HEK293 (cell line): Measurements from ENCODE around the gene CRTC3.
"Not testable (repeated sequence)": the region's sequence is repeated elsewhere in the genome, so short reads cannot be mapped to it uniquely, and the experiment has no call there.

ENCODE experiments used
- CTCF ChIA-PET: fragments of 350-600 bp; formaldehyde crosslinking; extraction: SDS; loops from one replicate; lab custom pipeline; 2021; ENCODE audit warnings: antibody characterized with exemption; lab: Yijun Ruan, JAX
- POLR2A ChIA-PET: fragments of 300-600 bp; formaldehyde crosslinking; extraction: SDS; loops from one replicate; lab custom pipeline; 2020; ENCODE audit warnings: antibody characterized with exemption, inconsistent platforms; lab: Yijun Ruan, JAX
- H3K27ac ChIP-seq: fragments of 200-500 bp; sonication (Bioruptor generic); 2 replicates; pipeline ENCODE4 v1.5.1; 2014; ENCODE audit warnings: low read depth, low read length, control low read depth, inconsistent platforms; ENCODE audit errors: extremely low read depth
- H3K36me3 ChIP-seq, 2 experiments: fragments of 200-500 bp in 1 of 2; sonication (Bioruptor generic) in 1 of 2; 1 replicate in 1 of 2; 2 replicates in 1 of 2; pipeline ENCODE4 v1.5.1; 2014 to 2017; ENCODE audit warnings: inconsistent platforms in 2 of 2, low read length in 2 of 2; ENCODE audit not compliant: control insufficient read depth in 2 of 2, insufficient read depth in 1 of 2
- H3K4me1 ChIP-seq: fragments of 200-500 bp; sonication (Bioruptor generic); 2 replicates; pipeline ENCODE4 v1.5.1; 2014; ENCODE audit warnings: mild to moderate bottlenecking, low read length, inconsistent platforms; ENCODE audit not compliant: control insufficient read depth, insufficient read depth
- H3K4me3 ChIP-seq: 2 replicates; pipeline ENCODE4 v1.5.1; 2011; ENCODE audit warnings: low read depth, mild to moderate bottlenecking, control low read depth, low read length, moderate library complexity
- H3K9me3 ChIP-seq: fragments of 200-500 bp; sonication (Bioruptor generic); 2 replicates; pipeline ENCODE4 v1.5.1; 2014; ENCODE audit warnings: low read depth, low read length, inconsistent platforms; ENCODE audit not compliant: control insufficient read depth, insufficient read depth
- REPIN1 ChIP-seq: fragments of 450-650 bp; formaldehyde crosslinking; IDR thresholded peaks from 2 replicates; pipeline ENCODE4 v1.5.1; 2017; ENCODE audit warnings: missing biosample characterization, missing genetic modification characterization, low read depth
- SALL2 ChIP-seq: fragments of 450-650 bp; formaldehyde crosslinking; IDR thresholded peaks from 2 replicates; pipeline ENCODE4 v1.5.0; 2017; ENCODE audit warnings: missing biosample characterization, mild to moderate bottlenecking, missing genetic modification characterization, borderline replicate concordance
- SP3 ChIP-seq: fragments of 450-650 bp; formaldehyde crosslinking; IDR thresholded peaks from 2 replicates; pipeline ENCODE4 v1.5.1; 2016; ENCODE audit warnings: missing biosample characterization, missing genetic modification characterization
- YY2 ChIP-seq: fragments of 450-650 bp; formaldehyde crosslinking; IDR thresholded peaks from 2 replicates; pipeline ENCODE4 v1.5.1; 2016; ENCODE audit warnings: missing biosample characterization, missing genetic modification characterization
- ZNF10 ChIP-seq: fragments of 450-650 bp; formaldehyde crosslinking; IDR thresholded peaks from 2 replicates; pipeline ENCODE4 v1.5.1; 2017; ENCODE audit warnings: missing biosample characterization, missing genetic modification characterization
- ZNF132 ChIP-seq: fragments of 450-650 bp; formaldehyde crosslinking; IDR thresholded peaks from 2 replicates; pipeline ENCODE4 v1.5.1; 2017; ENCODE audit warnings: missing biosample characterization, missing genetic modification characterization, borderline replicate concordance
- ZNF146 ChIP-seq: fragments of 450-650 bp; formaldehyde crosslinking; IDR thresholded peaks from 2 replicates; pipeline ENCODE4 v1.5.1; 2016; ENCODE audit warnings: missing biosample characterization, missing genetic modification characterization
- ZNF19 ChIP-seq: fragments of 450-650 bp; formaldehyde crosslinking; IDR thresholded peaks from 2 replicates; pipeline ENCODE4; 2016; ENCODE audit warnings: missing biosample characterization, missing genetic modification characterization, low read depth
- ZNF274 ChIP-seq, 2 experiments: fragments of 200-500 bp in 1 of 2; fragments of 450-650 bp in 1 of 2; sonication (Bioruptor generic) in 1 of 2; formaldehyde crosslinking in 1 of 2; IDR thresholded peaks; 2 replicates each; pipeline versions ENCODE4 v1.5.1 to v1.6.1; 2014 to 2016; ENCODE audit warnings: borderline replicate concordance in 1 of 2, inconsistent platforms in 1 of 2, low read length in 1 of 2, missing biosample characterization in 1 of 2, missing genetic modification characterization in 1 of 2
- ZNF433 ChIP-seq: fragments of 450-650 bp; formaldehyde crosslinking; IDR thresholded peaks from 2 replicates; pipeline ENCODE4 v1.5.1; 2016; ENCODE audit warnings: missing biosample characterization, missing genetic modification characterization, low read depth
- ZNF596 ChIP-seq: fragments of 450-650 bp; IDR thresholded peaks from 2 replicates; pipeline ENCODE4 v1.5.0; 2018; ENCODE audit warnings: missing biosample characterization, mild to moderate bottlenecking, missing genetic modification characterization, moderate library complexity
- ZNF645 ChIP-seq: fragments of 450-650 bp; formaldehyde crosslinking; IDR thresholded peaks from 2 replicates; pipeline ENCODE4; 2016; ENCODE audit warnings: missing biosample characterization, missing genetic modification characterization
- ZSCAN30 ChIP-seq: fragments of 450-650 bp; IDR thresholded peaks from 2 replicates; pipeline ENCODE4 v1.5.1; 2018; ENCODE audit warnings: missing biosample characterization, mild to moderate bottlenecking, missing genetic modification characterization, moderate library complexity
- ZSCAN4 ChIP-seq: fragments of 450-650 bp; formaldehyde crosslinking; IDR thresholded peaks from 2 replicates; pipeline ENCODE4 v1.5.1; 2017; ENCODE audit warnings: missing biosample characterization, missing genetic modification characterization
- TF ChIP-seq, protein P1 (sequence below): fragments of 450-650 bp; formaldehyde crosslinking; IDR thresholded peaks from 2 replicates; pipeline ENCODE4 v1.5.1; 2016; ENCODE audit warnings: missing biosample characterization, missing genetic modification characterization
- TF ChIP-seq, protein P2 (sequence below): fragments of 450-650 bp; formaldehyde crosslinking; IDR thresholded peaks from 2 replicates; pipeline ENCODE4 v1.5.1; 2016; ENCODE audit warnings: missing biosample characterization, missing genetic modification characterization
- TF ChIP-seq, protein P3 (sequence below): fragments of 450-650 bp; formaldehyde crosslinking; IDR thresholded peaks from 2 replicates; pipeline ENCODE4 v1.5.1; 2016; ENCODE audit warnings: missing biosample characterization, missing genetic modification characterization

The CRTC3 gene

DNA sequence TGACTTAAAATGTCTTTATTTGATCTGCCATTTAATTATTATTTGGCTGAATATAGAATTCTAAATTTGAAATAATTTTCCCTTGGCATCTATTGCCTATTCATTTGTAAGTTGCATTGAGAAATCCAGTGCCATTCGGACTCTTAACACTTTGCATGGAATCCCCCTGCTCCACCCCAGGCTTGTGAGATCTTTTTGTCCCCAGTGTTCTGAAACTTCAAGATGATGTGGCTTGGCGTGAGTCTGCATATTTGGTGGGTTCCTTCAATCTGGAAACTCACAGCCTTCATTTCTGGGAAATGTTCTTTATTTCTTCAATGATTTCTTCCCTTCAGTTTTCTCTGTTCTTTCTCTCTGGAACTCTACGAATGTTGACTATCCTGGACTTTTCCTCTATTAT is 103.6 kb downstream of the CRTC3 start:
- Histone ChIP-seq H3K36me3 (peaks cover 62 to 69% of the 10 kb centered on the region in 2 experiments), H3K4me1 (no peaks in the 10 kb centered on the region), H3K27ac (no peak overlapping the region)
- CTCF ChIA-PET: interaction anchor here (0.6 to 2.1 kb wide), 3 partner anchors 15 to 253 kb away, joined by 7 to 9 read pairs (median 7); no protein-coding TSS in a partner anchor
- TF ChIP-seq SP3 (tag by site-specific recombination) (no peak), ZNF433 (tag by site-specific recombination) (no peak), ZNF132 (tag by site-specific recombination) (no peak), ZNF10 (tag by site-specific recombination) (no peak), ZSCAN30 (no peak), ZNF645 (tag by site-specific recombination) (no peak), YY2 (tag by site-specific recombination) (no peak), SALL2 (tag by site-specific recombination) (no peak), ZNF274 (IDR thresholded peaks at IDR 0.05; ENCODE audit: low read length) (no peak), ZNF274 (tag by site-specific recombination; IDR thresholded peaks at IDR 0.05; ENCODE audit: borderline replicate concordance) (no peak), ZNF596 (tag by site-specific recombination) (no peak), ZSCAN4 (tag by site-specific recombination) (no peak), REPIN1 (no peak), ZNF19 (no peak)
- TF ChIP-seq, protein P1, sequence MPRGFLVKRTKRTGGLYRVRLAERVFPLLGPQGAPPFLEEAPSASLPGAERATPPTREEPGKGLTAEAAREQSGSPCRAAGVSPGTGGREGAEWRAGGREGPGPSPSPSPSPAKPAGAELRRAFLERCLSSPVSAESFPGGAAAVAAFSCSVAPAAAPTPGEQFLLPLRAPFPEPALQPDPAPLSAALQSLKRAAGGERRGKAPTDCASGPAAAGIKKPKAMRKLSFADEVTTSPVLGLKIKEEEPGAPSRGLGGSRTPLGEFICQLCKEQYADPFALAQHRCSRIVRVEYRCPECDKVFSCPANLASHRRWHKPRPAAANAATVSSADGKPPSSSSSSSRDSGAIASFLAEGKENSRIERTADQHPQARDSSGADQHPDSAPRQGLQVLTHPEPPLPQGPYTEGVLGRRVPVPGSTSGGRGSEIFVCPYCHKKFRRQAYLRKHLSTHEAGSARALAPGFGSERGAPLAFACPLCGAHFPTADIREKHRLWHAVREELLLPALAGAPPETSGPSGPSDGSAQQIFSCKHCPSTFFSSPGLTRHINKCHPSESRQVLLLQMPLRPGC (tag by site-specific recombination): no peak
- TF ChIP-seq, all 188 proteins: peak for 0
- Histone ChIP-seq H3K9me3 (no peaks in the 10 kb centered on the region), H3K4me3 (no peak overlapping the region)
- POLR2A ChIA-PET: no interaction called here

DNA sequence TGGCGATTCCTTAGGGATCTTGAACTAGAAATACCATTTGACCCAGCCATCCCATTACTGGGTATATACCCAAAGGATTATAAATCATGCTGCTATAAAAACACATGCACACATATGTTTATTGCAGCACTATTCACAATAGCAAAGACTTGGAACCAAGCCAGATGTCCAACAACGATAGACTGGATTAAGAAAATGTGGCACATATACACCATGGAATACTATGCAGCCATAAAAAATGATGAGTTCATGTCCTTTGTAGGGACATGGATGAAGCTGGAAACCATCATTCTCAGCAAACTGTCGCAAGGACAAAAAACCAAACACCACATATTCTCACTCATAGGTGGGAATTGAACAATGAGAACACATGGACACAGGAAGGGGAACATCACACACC is 107.3 kb downstream of the CRTC3 start:
- H3K4me3 ChIP-seq, POLR2A ChIA-PET, H3K4me1 ChIP-seq, H3K27ac ChIP-seq, CTCF ChIA-PET, H3K9me3 ChIP-seq: not testable (repeated sequence)
- TF ChIP-seq, protein P2, sequence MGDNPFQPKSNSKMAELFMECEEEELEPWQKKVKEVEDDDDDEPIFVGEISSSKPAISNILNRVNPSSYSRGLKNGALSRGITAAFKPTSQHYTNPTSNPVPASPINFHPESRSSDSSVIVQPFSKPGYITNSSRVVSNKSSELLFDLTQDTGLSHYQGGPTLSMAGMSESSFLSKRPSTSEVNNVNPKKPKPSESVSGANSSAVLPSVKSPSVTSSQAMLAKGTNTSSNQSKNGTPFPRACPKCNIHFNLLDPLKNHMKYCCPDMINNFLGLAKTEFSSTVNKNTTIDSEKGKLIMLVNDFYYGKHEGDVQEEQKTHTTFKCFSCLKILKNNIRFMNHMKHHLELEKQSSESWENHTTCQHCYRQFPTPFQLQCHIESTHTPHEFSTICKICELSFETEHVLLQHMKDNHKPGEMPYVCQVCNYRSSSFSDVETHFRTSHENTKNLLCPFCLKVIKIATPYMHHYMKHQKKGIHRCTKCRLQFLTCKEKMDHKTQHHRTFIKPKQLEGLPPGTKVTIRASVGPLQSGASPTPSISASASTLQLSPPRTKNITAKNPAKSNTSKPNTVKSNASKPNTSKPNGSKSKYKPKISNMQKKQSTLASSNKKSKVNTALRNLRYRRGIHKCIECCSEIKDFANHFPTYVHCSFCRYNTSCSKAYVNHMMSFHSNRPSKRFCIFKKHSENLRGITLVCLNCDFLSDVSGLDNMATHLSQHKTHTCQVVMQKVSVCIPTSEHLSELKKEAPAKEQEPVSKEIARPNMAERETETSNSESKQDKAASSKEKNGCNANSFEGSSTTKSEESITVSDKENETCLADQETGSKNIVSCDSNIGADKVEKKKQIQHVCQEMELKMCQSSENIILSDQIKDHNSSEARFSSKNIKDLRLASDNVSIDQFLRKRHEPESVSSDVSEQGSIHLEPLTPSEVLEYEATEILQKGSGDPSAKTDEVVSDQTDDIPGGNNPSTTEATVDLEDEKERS: 0 out of 2 replicates have a peak, but pooled peaks have one; percentile 15
- TF ChIP-seq, protein P3, sequence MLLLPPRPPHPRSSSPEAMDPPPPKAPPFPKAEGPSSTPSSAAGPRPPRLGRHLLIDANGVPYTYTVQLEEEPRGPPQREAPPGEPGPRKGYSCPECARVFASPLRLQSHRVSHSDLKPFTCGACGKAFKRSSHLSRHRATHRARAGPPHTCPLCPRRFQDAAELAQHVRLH (tag by site-specific recombination): 0 out of 2 replicates have a peak, but pooled peaks have one; percentile 34
- peak; percentile 96 for TF ChIP-seq ZNF146 (tag by site-specific recombination)
- H3K36me3 ChIP-seq: peaks cover 48 to 59% of the 10 kb centered on the region in 2 experiments
